GM18526 (cell line): ENCODE results near the gene SLC7A11.

ENCODE experiments used
- POLR2A ChIP-seq: IDR thresholded peaks from 3 replicates; pipeline ENCODE4 v1.6.1; 2011; ENCODE audit not compliant: insufficient read length; ENCODE audit errors: extremely low read depth

The SLC7A11 gene

DNA sequence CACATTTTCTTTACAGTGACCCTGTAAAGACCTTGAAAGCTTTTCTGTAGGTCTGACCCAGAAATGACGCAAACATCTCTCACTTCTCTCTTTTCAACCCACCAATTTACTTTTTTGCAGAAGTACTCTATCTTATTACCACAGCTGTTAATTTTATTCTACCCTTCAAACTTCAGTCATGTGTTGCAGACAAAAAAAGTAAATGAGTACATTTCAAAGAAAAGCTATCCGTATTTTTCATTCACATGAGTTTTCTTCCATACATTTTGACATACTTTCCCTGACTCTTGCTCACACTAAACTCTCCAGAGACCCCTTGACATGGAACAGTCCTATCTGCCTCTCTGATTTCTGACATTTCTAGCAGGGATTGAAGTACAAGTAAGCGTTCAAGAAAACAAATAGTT is 51.7 kb downstream of the SLC7A11 start:
- no peak for TF ChIP-seq POLR2A

DNA sequence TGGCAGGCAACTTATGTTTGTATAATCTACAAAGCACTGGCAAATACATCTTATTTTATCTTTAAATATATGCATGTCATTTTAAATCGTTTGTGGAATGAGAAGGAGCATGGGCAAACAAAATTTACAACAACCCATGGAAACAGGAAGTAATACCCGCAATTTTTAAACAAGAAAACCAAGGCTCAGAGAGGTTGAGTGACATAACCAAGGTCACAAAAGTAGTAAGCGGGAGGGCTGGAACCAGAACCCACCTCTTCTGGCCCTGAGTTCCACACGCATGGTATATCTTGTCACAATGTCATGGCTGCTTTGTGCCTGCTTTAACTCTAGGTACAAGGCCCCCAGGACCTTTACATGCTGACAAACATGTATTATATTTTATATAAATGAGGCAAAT is 52.9 kb downstream of the SLC7A11 start:
- no peak for TF ChIP-seq POLR2A

DNA sequence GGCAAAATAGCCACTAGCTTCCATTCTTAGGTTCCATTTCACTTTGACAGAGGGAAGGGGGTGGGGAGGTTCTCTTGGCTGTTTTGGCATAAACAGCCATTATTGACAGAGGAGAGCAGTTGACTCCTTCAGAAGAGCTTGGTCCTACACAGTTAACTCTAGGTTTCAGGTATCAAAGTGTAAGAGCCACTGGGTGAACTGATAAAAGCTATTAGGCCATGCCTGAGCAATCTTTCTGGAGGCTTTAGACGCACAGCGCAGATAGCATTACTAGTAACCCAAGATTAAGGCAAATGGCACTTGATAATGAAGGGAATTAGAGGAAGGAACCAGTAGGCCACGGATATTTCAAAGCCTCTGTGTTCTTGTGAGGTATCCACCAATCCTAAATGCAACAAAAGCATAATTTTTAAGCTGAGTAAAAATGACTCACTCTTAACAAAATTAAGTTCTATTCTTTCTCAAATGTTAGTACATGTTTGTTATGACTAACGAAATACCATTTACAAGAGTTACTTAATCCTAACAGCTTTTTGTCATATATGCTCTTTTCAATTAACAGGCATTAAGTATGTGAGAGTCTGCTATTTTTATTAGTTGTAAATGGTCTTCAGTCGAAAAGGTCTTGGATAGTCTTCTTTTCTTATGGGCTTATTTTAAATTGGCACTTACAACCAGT is 53.6 kb downstream of the SLC7A11 start:
- TF ChIP-seq POLR2A: no peak

DNA sequence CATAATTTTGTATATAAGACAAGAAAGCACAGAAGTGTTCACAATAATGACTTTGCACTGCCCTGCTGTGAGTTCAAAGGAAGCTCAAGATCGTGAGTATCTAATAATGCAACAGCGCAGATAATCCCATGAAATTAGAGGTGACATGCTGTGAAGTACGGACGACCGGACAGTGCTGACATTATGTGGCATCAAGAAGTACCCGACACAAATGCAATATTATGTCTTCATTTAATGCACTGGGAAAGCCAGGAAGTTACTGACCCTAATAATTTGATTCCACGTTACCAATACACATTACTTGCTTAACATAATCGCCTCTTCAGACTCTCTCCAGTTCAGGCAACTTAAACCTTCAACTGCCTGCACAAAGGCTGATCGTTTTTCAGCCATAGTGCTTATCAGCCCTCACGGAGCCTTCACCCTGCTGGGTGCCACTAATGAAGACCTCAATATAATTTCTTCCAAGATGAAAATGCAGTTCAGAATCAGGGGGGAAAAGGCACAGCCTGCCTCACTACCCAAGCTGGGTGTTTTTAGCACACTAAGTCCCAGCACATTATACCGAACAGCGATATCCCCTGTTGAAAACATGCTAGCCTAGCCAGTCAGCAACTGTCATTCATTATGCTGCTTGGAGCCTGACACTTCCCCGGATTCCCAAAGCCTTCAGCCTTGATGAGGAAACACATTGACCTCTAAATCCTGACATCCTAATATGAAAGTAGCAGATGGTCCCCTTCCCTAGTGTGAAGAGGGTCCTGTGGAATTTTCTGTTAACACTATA is 56.1 kb downstream of the SLC7A11 start:
- TF ChIP-seq POLR2A: no peak

DNA sequence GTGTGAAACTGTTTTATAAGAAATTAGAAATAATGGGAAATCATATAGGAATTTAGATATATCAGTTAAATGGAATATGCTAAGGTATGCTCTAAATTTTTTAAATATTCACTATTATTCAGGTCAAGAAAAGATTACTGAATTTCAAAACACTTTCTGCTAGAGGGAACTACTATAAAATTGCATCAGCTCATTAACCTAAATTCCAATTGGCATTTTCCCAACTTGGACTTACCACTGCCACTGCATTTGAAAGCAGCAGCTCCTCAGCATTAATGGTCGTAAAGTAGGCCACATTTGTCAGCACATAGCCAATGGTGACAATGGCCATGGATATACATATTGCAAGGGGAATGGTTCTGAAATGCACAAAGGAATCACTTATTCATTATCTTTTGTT is 57.3 kb downstream of the SLC7A11 start:
- no peak for TF ChIP-seq POLR2A

DNA sequence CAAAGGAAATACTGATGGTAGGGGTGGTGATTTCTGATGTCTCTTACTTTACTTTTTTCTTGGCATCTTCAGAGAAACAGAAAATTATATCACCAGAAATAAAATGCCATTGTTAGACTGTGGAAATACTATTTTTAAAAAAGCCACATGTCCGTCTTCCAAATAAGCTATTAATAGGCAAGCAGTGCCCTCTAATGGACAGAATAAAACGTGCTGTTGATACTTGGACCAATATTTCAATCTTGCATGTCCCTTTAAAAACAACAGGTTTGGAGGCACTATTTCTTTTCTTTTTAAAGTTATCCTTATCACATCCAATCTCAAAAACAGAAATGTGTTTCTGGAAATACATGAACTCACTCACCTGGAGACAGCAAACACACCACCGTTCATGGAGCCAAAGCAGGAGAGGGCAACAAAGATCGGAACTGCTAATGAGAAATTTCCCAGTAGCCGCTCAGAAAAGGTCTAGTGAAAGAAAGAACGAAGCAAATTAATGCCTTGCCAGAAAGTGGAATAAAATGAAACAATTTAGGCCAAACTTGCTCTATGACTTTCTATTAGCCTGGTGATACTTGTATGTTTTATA is 59.2 kb downstream of the SLC7A11 start:
- no peak for TF ChIP-seq POLR2A

DNA sequence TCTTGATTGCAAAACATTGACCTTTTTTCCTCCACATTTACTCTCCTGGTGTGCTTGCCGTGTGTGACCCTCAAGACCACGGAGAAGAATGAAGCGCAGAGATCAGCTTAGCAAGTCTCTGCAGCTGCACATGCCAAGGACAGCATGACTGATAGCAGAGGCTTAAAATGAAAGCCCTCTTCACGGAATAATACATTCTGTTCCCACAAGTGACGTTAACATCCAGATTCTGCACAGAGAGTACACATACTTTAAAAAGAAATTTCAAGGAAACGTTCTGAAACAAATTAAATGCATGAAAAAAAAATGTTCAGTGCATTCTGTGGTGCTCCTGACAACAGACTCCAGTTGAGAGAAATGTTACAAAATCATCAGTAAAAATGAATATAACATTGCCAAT is 60.9 kb downstream of the SLC7A11 start:
- TF ChIP-seq POLR2A: no peak

DNA sequence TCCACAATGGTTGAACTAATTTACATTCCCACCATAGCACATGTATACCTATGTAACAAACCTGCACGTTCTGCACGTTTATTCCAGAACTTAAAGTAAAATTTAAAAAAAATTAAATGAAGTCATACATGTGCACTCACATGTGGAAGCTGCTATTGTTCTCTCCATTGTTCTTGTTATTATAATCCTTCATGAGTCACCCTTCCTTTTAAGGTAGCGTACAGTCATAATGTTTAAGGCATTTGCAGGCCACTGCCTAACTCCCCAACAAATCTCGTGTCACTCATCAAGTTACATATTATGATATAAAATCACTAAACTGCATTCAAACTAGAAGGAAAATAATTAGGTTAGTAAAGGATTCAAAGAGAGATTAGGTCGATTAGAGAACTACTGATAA is 63.6 kb downstream of the SLC7A11 start:
- TF ChIP-seq POLR2A: no peak

DNA sequence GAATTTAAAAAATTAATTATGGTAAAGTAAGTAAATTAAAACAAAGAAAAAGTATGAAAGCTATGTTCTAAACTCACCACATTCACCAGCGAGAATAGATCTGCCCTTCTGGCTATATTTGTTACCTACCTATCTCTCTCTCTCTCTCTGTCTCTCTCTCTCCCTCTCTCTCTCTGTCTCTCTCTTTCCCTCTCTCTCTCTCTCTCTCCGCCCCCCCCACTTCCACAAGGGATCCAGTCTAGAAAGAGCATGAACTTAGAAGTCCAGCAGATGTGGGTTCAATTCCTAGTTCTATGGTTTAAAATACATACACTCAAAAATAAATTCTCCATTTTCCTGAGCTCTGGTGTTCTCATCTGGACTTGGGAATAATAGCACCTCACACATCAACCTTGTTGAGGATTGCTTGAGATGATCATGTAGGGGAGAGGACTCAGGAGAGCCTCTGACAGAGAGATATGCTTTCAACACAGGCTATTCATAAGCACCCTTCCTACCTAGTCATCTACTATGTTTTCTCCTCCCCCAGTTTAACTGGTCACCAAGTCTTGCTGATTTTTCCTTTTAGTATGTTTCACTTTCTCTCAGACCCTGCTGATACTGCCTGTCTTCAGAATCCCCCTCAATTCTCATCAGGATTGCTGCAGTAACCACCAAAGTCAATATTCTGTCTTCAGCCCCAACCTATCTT is 64.7 kb downstream of the SLC7A11 start:
- TF ChIP-seq POLR2A: no peak

DNA sequence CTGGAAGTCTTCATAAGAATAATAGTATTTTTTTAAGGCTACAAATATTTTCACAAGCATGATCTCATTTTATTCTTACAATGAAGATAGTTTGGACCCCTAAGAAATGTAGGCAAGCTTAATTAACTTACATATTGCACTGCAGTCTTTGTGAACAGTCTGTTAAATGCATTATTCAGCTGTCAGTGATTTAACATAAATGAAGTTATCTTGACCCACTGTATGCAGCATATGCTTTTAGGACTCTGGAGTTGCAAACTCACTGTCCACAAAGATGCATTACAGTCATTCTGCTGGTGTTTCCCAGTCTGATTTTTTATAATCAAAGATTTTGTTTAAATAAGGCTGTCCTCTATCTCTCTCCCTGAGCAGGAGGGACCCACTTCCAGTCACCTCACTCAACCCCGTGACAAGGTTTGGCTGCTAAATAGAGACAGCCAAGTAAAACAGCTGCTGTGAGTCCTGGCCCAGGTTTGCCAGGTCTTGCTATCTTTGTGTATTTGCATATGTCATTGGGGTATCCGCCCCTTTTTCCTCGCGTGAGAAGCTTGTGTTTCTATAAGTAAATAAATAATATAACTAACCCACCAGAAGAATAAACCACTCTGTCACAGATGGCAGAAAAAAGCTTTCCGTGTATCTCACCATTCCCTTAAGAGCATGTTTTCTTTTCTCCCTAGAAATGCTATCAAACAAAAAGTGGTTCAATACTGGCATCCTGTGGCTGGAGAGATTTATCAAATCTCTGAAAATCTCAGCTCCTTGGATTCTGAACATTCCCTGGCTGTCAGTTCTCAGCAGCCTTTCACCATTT is 67.0 kb downstream of the SLC7A11 start:
- no peak for TF ChIP-seq POLR2A

DNA sequence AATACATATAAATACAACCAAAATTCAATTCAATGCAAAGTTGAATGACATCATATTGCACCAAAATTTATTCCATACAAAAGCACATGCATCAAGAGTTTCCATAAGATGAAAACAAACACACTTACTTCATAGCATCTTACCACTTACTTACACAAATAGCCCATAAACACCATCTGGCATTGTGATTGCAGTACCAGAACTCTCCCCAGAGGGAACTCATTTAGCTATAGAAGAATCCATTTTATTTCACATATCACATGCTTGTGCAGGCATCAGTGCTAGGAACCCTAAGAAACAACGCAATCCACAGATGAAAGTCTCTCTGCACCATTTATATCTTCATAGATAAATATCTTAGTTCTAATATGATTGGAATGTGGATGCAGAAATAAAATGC is 77.9 kb downstream of the SLC7A11 start:
- no peak for TF ChIP-seq POLR2A

DNA sequence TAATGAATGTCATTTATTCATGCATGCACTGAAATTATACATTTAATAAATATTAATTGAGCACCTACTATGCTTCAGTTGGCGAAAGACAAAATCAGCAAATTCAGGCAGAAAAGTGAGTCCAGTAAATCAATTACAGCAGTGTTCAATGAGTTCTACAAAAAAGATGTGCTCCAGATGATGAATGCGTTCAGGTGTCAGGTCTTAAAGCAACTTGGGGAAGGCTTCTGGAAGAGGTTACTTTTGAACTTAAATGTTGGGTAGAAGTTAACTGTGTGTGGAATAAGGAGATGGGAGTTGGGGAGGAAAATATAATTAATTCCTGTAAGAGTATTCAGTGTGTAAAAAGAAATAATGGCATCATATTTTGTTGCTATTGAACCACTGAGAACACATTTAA is 79.0 kb downstream of the SLC7A11 start:
- TF ChIP-seq POLR2A: no peak

DNA sequence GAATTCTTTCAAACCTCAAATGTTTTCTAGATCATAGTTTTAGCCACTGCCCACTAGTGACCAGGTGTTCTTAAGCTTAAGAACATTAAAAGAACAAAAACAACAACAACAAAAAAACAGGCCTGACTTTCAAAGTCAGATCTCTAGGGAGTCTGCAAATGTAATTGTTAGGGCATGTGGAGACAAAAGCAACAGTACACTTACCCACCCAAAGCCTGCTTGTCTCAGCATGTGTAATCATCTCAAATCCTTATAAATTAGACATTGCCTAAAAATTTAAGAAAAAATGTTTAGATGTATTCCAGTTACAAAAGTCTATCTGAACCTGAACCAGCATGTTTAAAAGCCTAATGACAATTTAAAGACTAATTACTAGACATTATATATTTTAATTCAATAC is 79.9 kb downstream of the SLC7A11 start:
- no peak for TF ChIP-seq POLR2A

DNA sequence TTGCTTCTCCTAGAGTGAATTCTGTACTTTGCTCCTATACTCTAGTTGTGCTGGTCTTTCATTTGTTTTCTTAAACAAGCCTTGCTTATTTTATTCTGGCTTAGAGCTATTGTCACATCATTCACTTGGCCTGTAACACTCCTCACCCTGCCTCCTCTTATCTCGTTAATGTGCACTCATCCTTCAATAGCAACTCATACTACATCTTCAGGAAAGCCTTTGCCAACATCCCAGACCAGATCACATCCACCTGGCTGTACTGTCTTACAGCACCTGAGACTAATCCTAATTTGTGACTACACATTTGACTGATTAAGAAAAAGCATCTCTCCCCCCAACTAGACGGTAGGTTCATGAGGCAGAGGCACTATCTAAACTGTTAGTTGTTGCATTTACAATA is 80.8 kb downstream of the SLC7A11 start:
- TF ChIP-seq POLR2A: no peak

DNA sequence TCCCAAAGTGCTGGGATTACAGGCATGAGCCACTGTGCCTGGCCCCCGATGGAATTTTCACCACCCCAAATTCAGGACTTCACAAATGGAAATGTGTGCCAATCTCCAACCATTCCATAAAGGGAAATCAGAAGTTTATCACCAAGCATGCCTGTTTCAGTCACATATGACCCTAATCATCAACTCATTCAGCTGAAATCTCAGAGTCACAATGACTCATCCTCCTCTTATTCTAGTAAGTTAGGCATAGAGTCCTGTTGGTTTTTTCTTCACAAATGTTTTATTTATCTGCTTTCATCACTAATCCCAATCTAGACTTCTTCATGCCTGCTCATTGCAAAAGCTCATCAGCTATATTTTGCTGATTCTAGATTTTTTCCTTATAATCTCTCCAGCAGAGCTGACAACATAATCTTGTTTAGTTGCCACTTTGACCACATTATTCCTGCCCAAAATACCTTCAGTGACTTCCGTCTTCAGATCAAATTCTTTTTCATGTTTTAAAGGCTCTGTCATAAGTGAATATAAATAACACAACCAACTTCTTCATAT is 83.3 kb downstream of the SLC7A11 start:
- TF ChIP-seq POLR2A: no peak
